ENCODE data around the gene ZC3H7A.

GRCh38 chr16:11795887-11796226 is 1.2 kb downstream of the ZC3H7A start:
- TF ChIP-seq CTCF (IDR thresholded peaks at IDR 0.05; ENCODE audit: low read depth, low read length, missing input control) (no peak), REST (IDR thresholded peaks at IDR 0.05) (no peak), RAD21 (IDR thresholded peaks at IDR 0.05) (no peak), EGR1 (IDR thresholded peaks at IDR 0.05; ENCODE audit: low read depth in 2 of 2) (no peak), JUND (IDR thresholded peaks at IDR 0.05) (no peak), FOXA2 (IDR thresholded peaks at IDR 0.05) (no peak), HNF4A (conservative IDR thresholded peaks at IDR 0.05) (no peak)
